GM12875 (cell line): ENCODE data around the gene DVL2.

Experiments used
- H3K4me3 ChIP-seq: one replicate; pipeline ENCODE4 v1.5.1; 2011; ENCODE audit warnings: low read depth, low read length, control low read depth
- TF ChIP-seq, protein P1 (sequence below): IDR thresholded peaks from 2 replicates; pipeline ENCODE4 v1.5.1; 2011; ENCODE audit warnings: low read depth, mild to moderate bottlenecking, control low read depth, inconsistent platforms, low read length, moderate library complexity, borderline replicate concordance; ENCODE audit not compliant: insufficient read depth

The DVL2 gene

DNA sequence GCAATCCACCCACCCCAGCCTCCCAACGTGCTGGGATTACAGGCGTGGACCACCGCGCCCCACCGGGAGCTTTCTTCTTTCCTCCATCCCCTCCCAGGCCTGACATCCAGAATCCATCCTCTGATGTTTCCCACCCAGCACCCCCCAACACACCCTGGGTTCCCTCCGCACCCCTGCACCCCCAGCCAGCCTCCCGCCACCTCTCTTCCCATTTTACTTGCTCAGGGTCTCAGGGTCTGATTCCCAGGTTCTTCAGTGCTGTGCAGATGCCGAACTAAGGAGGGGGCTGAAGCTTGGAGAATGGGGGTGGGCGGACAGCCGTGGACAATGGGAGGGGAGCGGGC, 55.4 kb downstream of the DVL2 start:
- TF ChIP-seq, protein P1, sequence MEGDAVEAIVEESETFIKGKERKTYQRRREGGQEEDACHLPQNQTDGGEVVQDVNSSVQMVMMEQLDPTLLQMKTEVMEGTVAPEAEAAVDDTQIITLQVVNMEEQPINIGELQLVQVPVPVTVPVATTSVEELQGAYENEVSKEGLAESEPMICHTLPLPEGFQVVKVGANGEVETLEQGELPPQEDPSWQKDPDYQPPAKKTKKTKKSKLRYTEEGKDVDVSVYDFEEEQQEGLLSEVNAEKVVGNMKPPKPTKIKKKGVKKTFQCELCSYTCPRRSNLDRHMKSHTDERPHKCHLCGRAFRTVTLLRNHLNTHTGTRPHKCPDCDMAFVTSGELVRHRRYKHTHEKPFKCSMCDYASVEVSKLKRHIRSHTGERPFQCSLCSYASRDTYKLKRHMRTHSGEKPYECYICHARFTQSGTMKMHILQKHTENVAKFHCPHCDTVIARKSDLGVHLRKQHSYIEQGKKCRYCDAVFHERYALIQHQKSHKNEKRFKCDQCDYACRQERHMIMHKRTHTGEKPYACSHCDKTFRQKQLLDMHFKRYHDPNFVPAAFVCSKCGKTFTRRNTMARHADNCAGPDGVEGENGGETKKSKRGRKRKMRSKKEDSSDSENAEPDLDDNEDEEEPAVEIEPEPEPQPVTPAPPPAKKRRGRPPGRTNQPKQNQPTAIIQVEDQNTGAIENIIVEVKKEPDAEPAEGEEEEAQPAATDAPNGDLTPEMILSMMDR: no peak
- H3K4me3 ChIP-seq: no peak overlapping the region

DNA sequence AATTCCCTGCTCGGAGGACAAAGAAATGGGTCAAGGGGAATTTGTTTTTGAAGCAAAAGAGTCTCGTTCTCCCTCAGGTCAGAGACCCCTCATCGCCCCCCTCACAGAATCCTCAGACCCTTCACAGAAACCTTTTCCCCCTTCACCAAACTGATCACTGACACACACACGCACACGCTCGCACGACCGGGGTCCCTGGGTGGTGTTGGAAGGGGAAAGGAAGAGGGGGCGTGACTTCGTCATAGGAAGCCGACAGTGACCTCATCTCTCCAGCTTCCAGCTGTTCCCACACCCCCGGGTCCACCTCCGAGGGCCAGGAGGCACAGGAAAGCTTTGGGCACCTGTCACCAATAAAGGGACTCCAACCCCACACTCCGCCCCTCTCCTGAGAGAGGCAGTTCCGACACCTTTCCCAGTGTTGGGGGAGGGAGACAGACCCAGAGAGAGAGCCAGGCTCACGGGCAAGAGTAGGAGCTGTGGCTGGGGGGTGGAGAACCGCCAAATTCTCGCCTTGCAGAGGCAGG, 56.3 kb downstream of the DVL2 start:
- no peak overlapping the region for H3K4me3 ChIP-seq
- TF ChIP-seq, protein P1: no peak

DNA sequence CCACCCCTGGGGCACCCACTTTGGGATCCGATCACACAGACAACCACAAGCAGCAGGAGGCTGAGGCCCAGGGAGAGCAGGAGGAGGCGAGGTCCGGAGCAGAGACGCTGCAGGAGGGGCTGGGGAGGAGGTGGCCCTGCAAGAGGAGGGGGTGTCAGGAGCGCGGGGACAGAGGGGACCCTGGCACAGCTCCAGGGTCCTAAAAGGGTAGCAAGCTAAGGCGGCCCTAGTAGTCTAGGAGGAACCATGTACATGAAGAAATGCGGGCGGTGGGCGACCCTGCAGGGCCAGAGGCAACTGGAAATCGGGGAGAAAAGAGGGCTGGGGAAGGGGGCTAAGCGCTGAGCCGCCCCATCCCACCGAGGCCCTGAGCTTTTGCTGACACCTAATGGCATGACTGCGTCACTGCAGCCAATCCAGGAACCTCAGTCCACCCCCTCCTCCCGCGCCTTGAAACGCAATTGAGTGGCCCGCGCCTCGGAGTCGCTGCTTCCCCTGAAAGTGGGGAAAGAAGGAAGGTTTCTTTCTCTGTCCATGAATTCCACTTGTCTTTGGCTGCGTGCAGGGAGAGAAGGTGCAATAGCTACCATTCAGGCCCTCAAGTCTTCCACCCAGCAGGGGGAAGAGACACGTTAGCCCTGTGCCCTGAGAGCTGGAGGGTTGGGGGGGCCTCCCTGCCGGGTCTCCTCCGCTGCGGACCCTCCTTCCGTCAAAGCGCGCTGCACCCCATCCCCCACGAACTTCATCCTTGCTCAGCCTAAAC, 56.9 kb downstream of the DVL2 start:
- TF ChIP-seq, protein P1: peak; percentile 92
- H3K4me3 ChIP-seq: no peak overlapping the region

DNA sequence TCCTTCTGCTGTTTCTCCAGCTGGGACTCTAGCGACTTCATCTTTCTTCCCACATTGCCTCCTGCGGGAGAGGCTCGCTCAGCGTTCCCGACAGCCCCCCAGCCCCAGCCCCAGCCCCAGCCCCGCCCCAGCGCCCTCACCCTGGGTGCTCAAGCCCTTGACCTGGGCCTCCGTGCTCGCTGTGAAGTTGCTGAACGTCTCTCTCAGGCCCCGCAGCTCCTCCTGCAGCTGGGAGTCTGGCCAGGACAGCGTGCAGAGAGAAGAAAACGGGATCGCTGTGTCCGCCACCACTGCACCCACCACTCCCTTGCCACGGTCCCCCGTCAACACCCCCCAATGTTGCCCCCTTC, 57.5 kb downstream of the DVL2 start:
- no peak overlapping the region for H3K4me3 ChIP-seq
- TF ChIP-seq, protein P1: no peak

DNA sequence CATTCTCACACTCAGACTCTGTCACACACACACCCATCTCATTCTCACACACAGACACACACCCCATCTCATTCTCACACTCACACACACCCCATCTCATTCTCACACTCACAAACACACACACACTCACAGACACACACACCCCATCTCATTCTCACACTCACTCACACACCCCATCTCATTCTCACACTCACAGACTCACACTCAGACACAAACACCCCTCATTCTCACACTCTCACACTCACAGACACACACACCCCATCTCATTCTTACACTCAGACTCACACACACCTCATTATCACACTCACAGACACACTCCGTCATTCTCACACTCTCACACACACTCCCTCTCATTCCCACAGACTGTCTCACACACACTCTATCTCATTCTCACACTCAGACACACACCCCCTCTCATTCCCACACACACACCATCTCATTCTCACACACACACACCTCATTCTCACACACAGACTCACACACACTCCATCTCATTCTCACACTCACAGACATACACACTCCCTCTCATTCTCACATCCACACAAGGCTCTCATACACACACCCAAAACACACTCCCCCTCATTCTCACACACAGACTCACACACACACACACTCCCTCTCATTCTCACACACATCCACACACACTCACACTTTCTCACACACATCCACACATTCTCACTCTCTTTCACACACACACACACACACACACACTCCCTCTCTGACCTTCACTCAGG, 58.0 kb downstream of the DVL2 start:
- no peak overlapping the region for H3K4me3 ChIP-seq
- TF ChIP-seq, protein P1: no peak
